Panc1 (cell line): ENCODE results near the gene NXPH2. TPM values are rescaled to one million over a fixed set of nuclear protein-coding genes. Genes with fewer than 3 reads are reported as not detected.

Experiments
- ATAC-seq: fragments of 200-7000 bp; cut with Tn5 transposase; 2 replicates; pipeline ENCODE4 v1.9.1; 2020; ENCODE audit warnings: mild to moderate bottlenecking, moderate library complexity
- BruUV-seq: library from RNA; stranded (reverse); fragments of 400-500 nt; replicated peaks from 2 replicates; lab custom pipeline; 2021; lab: Mats Ljungman, UMichigan
- CTCF ChIA-PET: fragments of 300-600 bp; sonication (Branson Sonifier 250); formaldehyde crosslinking; loops from one replicate; lab custom pipeline; 2022; ENCODE audit warnings: antibody characterized with exemption; lab: Charles Lee
- POLR2A ChIA-PET: fragments of 300-600 bp; sonication (Branson Sonifier 250); formaldehyde crosslinking; loops from one replicate; lab custom pipeline; 2022; ENCODE audit warnings: antibody characterized with exemption; lab: Charles Lee
- DNase-seq: peaks from one replicate; pipeline ENCODE4 v3.0.0-alpha.2; 2010; ENCODE audit warnings: low read depth, low spot score
- H3K27ac ChIP-seq: 2 replicates; pipeline ENCODE4 v1.5.1; 2011; ENCODE audit warnings: mild to moderate bottlenecking, low read length, inconsistent platforms
- H3K27me3 ChIP-seq: fragments of 200-500 bp; sonication (Bioruptor generic); 2 replicates; pipeline ENCODE4 v1.6.0; 2014; ENCODE audit warnings: low read length, inconsistent platforms; ENCODE audit not compliant: control insufficient read depth, insufficient read depth
- H3K36me3 ChIP-seq: fragments of 200-500 bp; sonication (Bioruptor generic); 2 replicates; pipeline ENCODE4 v1.5.1; 2014; ENCODE audit warnings: inconsistent platforms, mild to moderate bottlenecking, low read length, moderate library complexity; ENCODE audit not compliant: control insufficient read depth, insufficient read depth
- H3K4me1 ChIP-seq: 2 replicates; pipeline ENCODE4 v1.5.1; 2011; ENCODE audit warnings: inconsistent platforms, mild to moderate bottlenecking, low read length, moderate library complexity; ENCODE audit not compliant: control insufficient read depth, insufficient read depth
- H3K4me3 ChIP-seq, 2 experiments: 2 replicates each; pipeline ENCODE4 v1.5.1; 2011 to 2012; ENCODE audit warnings: low read depth in 2 of 2, low read length in 2 of 2, mild to moderate bottlenecking in 2 of 2, inconsistent platforms in 1 of 2, moderate library complexity in 1 of 2
- H3K9me3 ChIP-seq: fragments of 200-500 bp; sonication (Bioruptor generic); 2 replicates; pipeline ENCODE4 v1.5.1; 2014; ENCODE audit warnings: low read depth, mild to moderate bottlenecking, inconsistent platforms, low read length, moderate library complexity; ENCODE audit not compliant: control insufficient read depth, insufficient read depth
- CTCF ChIP-seq: fragments of 450-650 bp; IDR thresholded peaks from 2 replicates; pipeline ENCODE4 v1.5.1; 2017; ENCODE audit warnings: mild to moderate bottlenecking
- POLR2AphosphoS5 ChIP-seq: IDR thresholded peaks from 2 replicates; pipeline ENCODE4 v1.6.1; 2012; ENCODE audit warnings: mild to moderate bottlenecking, low read depth, low read length, moderate library complexity
- REST ChIP-seq, 2 experiments: IDR thresholded peaks; 2 replicates each; pipeline ENCODE4 v1.6.1; 2011 to 2012; ENCODE audit warnings: low read depth in 2 of 2, control low read depth in 1 of 2, low read length in 1 of 2, mild to moderate bottlenecking in 1 of 2, moderate library complexity in 1 of 2; ENCODE audit not compliant: insufficient read depth in 1 of 2
- SIN3A ChIP-seq: IDR thresholded peaks from 2 replicates; pipeline ENCODE4 v1.6.1; 2012; ENCODE audit warnings: low read depth, mild to moderate bottlenecking, low read length, moderate library complexity, borderline replicate concordance; ENCODE audit not compliant: insufficient read depth
- TCF7L2 ChIP-seq: IDR thresholded peaks from 2 replicates; pipeline ENCODE4 v1.6.1; 2011; ENCODE audit warnings: mild to moderate bottlenecking, low read depth, low read length, inconsistent platforms
- in situ Hi-C: cut with HindIII; loops from 2 replicates; pipeline ENCODE4 v1.10.0; 2016; ENCODE audit warnings: low sequenced_read_pairs, low pct_unique_long_range_greater_than_20kb
- intact Hi-C: fragments of 100-400 bp; cut with micrococcal nuclease; formaldehyde crosslinking; loops from one replicate; pipeline ENCODE4 v1.10.0; 2022; ENCODE audit not compliant: unreplicated experiment
- total RNA-seq: library from RNA; stranded (reverse); gene quantifications from one replicate; pipeline ENCODE4 v1.2.1, GENCODE V29; 2021; ENCODE audit not compliant: unreplicated experiment

Gene NXPH2
- total RNA-seq, 1 experiment from 2014 or later, result 5.4 TPM

GRCh38 chr2:138700716-138701115 is 79.5 kb downstream of the NXPH2 start:
- Histone ChIP-seq H3K27ac (no peak overlapping the region), H3K9me3 (no peaks in the 10 kb centered on the region), H3K4me1 (no peaks in the 10 kb centered on the region), H3K36me3 (no peaks in the 10 kb centered on the region), H3K4me3 (no peak overlapping the region), H3K27me3 (no peaks in the 10 kb centered on the region)
- in situ Hi-C loops (no loop called here), intact Hi-C loops (no loop called here)
- DNase-seq (no peak), ATAC-seq (no peak)
- no TSS peak for BruUV-seq
- ChIA-PET POLR2A (no interaction called here), CTCF (no interaction called here)
- TF ChIP-seq POLR2AphosphoS5 (no peak), TCF7L2 (no peak)

GRCh38 chr2:138699421-138699820 is 80.8 kb downstream of the NXPH2 start:
- Histone ChIP-seq H3K4me1 (no peaks in the 10 kb centered on the region), H3K27me3 (no peaks in the 10 kb centered on the region), H3K9me3 (no peaks in the 10 kb centered on the region), H3K27ac (no peak overlapping the region), H3K4me3 (no peak overlapping the region), H3K36me3 (no peaks in the 10 kb centered on the region)
- ATAC-seq, result no peak
- in situ Hi-C loops, result no loop called here
- intact Hi-C loops, result no loop called here
- TF ChIP-seq SIN3A (no peak), POLR2AphosphoS5 (no peak), CTCF (no peak), REST (IDR thresholded peaks at IDR 0.05; ENCODE audit: insufficient read depth in 1 of 2, low read depth in 2 of 2, low read length in 1 of 2) (no peak), TCF7L2 (no peak)
- BruUV-seq, result no TSS peak
- ChIA-PET CTCF (no interaction called here), POLR2A (no interaction called here)
- no peak for DNase-seq

- no peak for TF ChIP-seq SIN3A
- no peak for TF ChIP-seq TCF7L2
These were observed 81.8 kb downstream of the NXPH2 start for GRCh38 chr2:138698428-138698827.

More at GRCh38 chr2:138698428-138698827, 81.8 kb downstream of the NXPH2 start:
- no peak overlapping the region for H3K27ac ChIP-seq
- DNase-seq (no peak), ATAC-seq (no peak)
- CTCF ChIA-PET, result no interaction called here
- H3K4me1 ChIP-seq, result no peaks in the 10 kb centered on the region
- in situ Hi-C loops (no loop called here), intact Hi-C loops (no loop called here)
- no peaks in the 10 kb centered on the region for H3K36me3 ChIP-seq
- no peaks in the 10 kb centered on the region for H3K9me3 ChIP-seq
- BruUV-seq, result no TSS peak
- no peaks in the 10 kb centered on the region for H3K27me3 ChIP-seq
- POLR2A ChIA-PET, result no interaction called here
- H3K4me3 ChIP-seq, result no peak overlapping the region
